IMR-90 (cell line): ENCODE results near the gene IL15RA.

Experiments
- CEBPB ChIP-seq: IDR thresholded peaks from 2 replicates; pipeline ENCODE4 v1.6.1; 2012; ENCODE audit warnings: low read depth, low read length, improper control_type of control experiment
- FOS ChIP-seq: fragments of 150-350 bp; IDR thresholded peaks from 2 replicates; pipeline ENCODE4 v1.6.1; 2016; ENCODE audit warnings: low read depth, low read length
- MAFK ChIP-seq: IDR thresholded peaks from 2 replicates; pipeline ENCODE4 v1.6.1; 2012; ENCODE audit warnings: low read depth, low read length, improper control_type of control experiment
- MXI1 ChIP-seq: IDR thresholded peaks from 2 replicates; pipeline ENCODE4 v1.6.1; 2012; ENCODE audit warnings: low read depth, mild to moderate bottlenecking, low read length, moderate library complexity, borderline replicate concordance
- NFE2L2 ChIP-seq: fragments of 150-350 bp; IDR thresholded peaks from 2 replicates; pipeline ENCODE4 v1.6.1; 2016; ENCODE audit warnings: low read depth, mild to moderate bottlenecking, low read length
- POLR2A ChIP-seq: IDR thresholded peaks from 2 replicates; pipeline ENCODE4 v1.6.1; 2012; ENCODE audit warnings: mild to moderate bottlenecking, low read depth, low read length
- RAD21 ChIP-seq: IDR thresholded peaks from 2 replicates; pipeline ENCODE4 v1.6.1; 2012; ENCODE audit warnings: low read length, improper control_type of control experiment
- RCOR1 ChIP-seq: IDR thresholded peaks from 2 replicates; pipeline ENCODE4 v1.6.1; 2012; ENCODE audit warnings: mild to moderate bottlenecking, low read length, improper control_type of control experiment; ENCODE audit not compliant: insufficient replicate concordance
- TF ChIP-seq, protein P1 (sequence below): conservative IDR thresholded peaks from 2 replicates; pipeline ENCODE4 v1.5.1; 2012; ENCODE audit warnings: mild to moderate bottlenecking, low read depth, low read length, improper control_type of control experiment
- TF ChIP-seq, protein P2 (sequence below): fragments of 150-350 bp; IDR thresholded peaks from 2 replicates; pipeline ENCODE4 v1.6.1; 2017; ENCODE audit warnings: mild to moderate bottlenecking, antibody characterized with exemption, low read length, low read depth

DNA sequence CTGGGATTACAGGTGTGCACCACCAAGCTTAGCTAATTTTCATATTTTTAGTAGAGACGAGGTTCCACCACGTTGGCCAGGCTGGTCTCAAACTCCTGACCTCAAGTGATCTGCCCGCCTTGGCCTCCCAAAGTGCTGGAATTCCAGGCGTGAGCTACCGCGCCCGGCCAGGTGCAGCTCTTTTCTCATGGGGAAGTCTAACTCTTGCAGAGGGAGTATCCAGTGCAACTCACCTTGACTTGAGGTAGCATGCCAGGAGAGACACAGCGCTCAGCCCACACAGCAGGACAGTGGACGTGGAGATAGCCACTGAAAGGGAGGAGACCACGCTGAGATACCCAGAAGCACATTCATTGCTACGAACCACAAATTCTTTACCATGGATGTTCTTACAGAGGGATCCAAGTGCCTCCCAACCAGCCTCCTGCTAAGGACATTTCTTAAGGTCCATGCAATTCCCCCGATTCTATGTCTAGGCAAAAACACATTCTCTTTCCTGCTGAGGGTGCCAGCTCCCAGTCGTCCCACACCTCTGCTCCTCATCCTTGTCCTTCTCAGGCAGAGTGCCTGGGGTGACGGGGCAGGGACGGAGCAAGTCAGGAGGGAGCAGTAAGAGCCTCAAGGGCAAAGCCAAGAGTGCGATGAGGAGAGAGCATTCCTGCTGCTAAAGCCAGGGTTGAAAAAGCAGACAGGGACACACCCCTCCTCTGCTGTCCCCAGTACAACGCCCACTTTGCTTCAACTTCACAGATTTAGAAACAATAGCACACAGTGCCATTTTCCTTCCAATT lies 21.0 kb downstream of the IL15RA start:
- TF ChIP-seq, protein P1, sequence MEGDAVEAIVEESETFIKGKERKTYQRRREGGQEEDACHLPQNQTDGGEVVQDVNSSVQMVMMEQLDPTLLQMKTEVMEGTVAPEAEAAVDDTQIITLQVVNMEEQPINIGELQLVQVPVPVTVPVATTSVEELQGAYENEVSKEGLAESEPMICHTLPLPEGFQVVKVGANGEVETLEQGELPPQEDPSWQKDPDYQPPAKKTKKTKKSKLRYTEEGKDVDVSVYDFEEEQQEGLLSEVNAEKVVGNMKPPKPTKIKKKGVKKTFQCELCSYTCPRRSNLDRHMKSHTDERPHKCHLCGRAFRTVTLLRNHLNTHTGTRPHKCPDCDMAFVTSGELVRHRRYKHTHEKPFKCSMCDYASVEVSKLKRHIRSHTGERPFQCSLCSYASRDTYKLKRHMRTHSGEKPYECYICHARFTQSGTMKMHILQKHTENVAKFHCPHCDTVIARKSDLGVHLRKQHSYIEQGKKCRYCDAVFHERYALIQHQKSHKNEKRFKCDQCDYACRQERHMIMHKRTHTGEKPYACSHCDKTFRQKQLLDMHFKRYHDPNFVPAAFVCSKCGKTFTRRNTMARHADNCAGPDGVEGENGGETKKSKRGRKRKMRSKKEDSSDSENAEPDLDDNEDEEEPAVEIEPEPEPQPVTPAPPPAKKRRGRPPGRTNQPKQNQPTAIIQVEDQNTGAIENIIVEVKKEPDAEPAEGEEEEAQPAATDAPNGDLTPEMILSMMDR: no peak
- TF ChIP-seq MAFK: no peak
- no peak for TF ChIP-seq POLR2A
- no peak for TF ChIP-seq RAD21
- TF ChIP-seq, protein P2, sequence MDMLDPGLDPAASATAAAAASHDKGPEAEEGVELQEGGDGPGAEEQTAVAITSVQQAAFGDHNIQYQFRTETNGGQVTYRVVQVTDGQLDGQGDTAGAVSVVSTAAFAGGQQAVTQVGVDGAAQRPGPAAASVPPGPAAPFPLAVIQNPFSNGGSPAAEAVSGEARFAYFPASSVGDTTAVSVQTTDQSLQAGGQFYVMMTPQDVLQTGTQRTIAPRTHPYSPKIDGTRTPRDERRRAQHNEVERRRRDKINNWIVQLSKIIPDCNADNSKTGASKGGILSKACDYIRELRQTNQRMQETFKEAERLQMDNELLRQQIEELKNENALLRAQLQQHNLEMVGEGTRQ: no peak
- TF ChIP-seq NFE2L2: no peak
- TF ChIP-seq CEBPB: no peak
- no peak for TF ChIP-seq FOS
- TF ChIP-seq RCOR1: no peak
- TF ChIP-seq MXI1: no peak
